ENCODE data around the gene ZC3H6. TPM values are rescaled to one million over a fixed set of nuclear protein-coding genes. Genes with fewer than 3 reads are reported as not detected.

Gene ZC3H6
- total RNA-seq, 1 donor from 2014 or later: 7.3 TPM

GRCh38 chr2:112304298-112304941, 29.0 kb downstream of the ZC3H6 start:
- Mint-ChIP-seq H3K4me1 (no peaks in the 10 kb centered on the region), H3K4me3 (no peak overlapping the region), H3K36me3 (ENCODE audit: low read depth) (peaks cover 12% of the 10 kb centered on the region), H3K27me3 (ENCODE audit: low read depth) (no peaks in the 10 kb centered on the region), H3K9me3 (peaks cover 2% of the 10 kb centered on the region), H3K27ac (ENCODE audit: unreplicated experiment) (no peak overlapping the region)
- TF ChIP-seq CTCF (conservative IDR thresholded peaks at IDR 0.05): no peak
- DNase-seq (ENCODE audit: low read depth, low spot score): no peak

GRCh38 chr2:112305132-112305531, 29.7 kb downstream of the ZC3H6 start:
- no peak overlapping the region for H3K27ac Mint-ChIP-seq (ENCODE audit: unreplicated experiment)
- no peak for TF ChIP-seq CTCF (conservative IDR thresholded peaks at IDR 0.05)
- DNase-seq (ENCODE audit: low read depth, low spot score): no peak

GRCh38 chr2:112310906-112311305, 35.5 kb downstream of the ZC3H6 start:
- no peak for DNase-seq (ENCODE audit: low read depth, low spot score)
- no peak for TF ChIP-seq CTCF (conservative IDR thresholded peaks at IDR 0.05)
- no peaks in the 10 kb centered on the region for H3K4me1 Mint-ChIP-seq
- H3K27ac Mint-ChIP-seq (ENCODE audit: unreplicated experiment): no peak overlapping the region
- H3K4me3 Mint-ChIP-seq: no peak overlapping the region
- no peaks in the 10 kb centered on the region for H3K36me3 Mint-ChIP-seq (ENCODE audit: low read depth)
- no peaks in the 10 kb centered on the region for H3K27me3 Mint-ChIP-seq (ENCODE audit: low read depth)
- no peaks in the 10 kb centered on the region for H3K9me3 Mint-ChIP-seq

More at GRCh38 chr2:112305132-112305531, 29.7 kb downstream of the ZC3H6 start:
- no peaks in the 10 kb centered on the region for H3K27me3 Mint-ChIP-seq (ENCODE audit: low read depth)
- peaks cover 12% of the 10 kb centered on the region for H3K36me3 Mint-ChIP-seq (ENCODE audit: low read depth)
- no peak overlapping the region for H3K4me3 Mint-ChIP-seq
- no peaks in the 10 kb centered on the region for H3K9me3 Mint-ChIP-seq
- no peaks in the 10 kb centered on the region for H3K4me1 Mint-ChIP-seq

- H3K4me3 Mint-ChIP-seq: no peak overlapping the region
- H3K27me3 Mint-ChIP-seq (ENCODE audit: low read depth): no peaks in the 10 kb centered on the region
- no peaks in the 10 kb centered on the region for H3K36me3 Mint-ChIP-seq (ENCODE audit: low read depth)
- no peaks in the 10 kb centered on the region for H3K4me1 Mint-ChIP-seq
- TF ChIP-seq CTCF (conservative IDR thresholded peaks at IDR 0.05): no peak
- H3K9me3 Mint-ChIP-seq: no peaks in the 10 kb centered on the region
- no peak overlapping the region for H3K27ac Mint-ChIP-seq (ENCODE audit: unreplicated experiment)
- DNase-seq (ENCODE audit: low read depth, low spot score): no peak
Observed at GRCh38 chr2:112311932-112312331, 36.5 kb downstream of the ZC3H6 start.

- no peak overlapping the region for H3K27ac Mint-ChIP-seq (ENCODE audit: unreplicated experiment)
- H3K9me3 Mint-ChIP-seq: no peaks in the 10 kb centered on the region
- H3K4me1 Mint-ChIP-seq: no peaks in the 10 kb centered on the region
- H3K36me3 Mint-ChIP-seq (ENCODE audit: low read depth): no peaks in the 10 kb centered on the region
- DNase-seq (ENCODE audit: low read depth, low spot score): no peak
- no peaks in the 10 kb centered on the region for H3K27me3 Mint-ChIP-seq (ENCODE audit: low read depth)
- TF ChIP-seq CTCF (conservative IDR thresholded peaks at IDR 0.05): no peak
- no peak overlapping the region for H3K4me3 Mint-ChIP-seq
Observed at GRCh38 chr2:112312821-112313220, 37.4 kb downstream of the ZC3H6 start.

Measured in neural crest cell (in vitro differentiated cells).